GM19397 (cell line): Measurements from ENCODE around the gene ZBTB1.
"Not testable (repeated sequence)": the region's sequence is repeated elsewhere in the genome, so short reads cannot be mapped to it uniquely, and the experiment has no call there.

Experiments used
- ATAC-seq: cut with Tn5 transposase; IDR thresholded peaks from one replicate; pipeline ENCODE4 v1.9.1; 2021; ENCODE audit warnings: mild to moderate bottlenecking, moderate library complexity; ENCODE audit not compliant: unreplicated experiment

Gene ZBTB1

GRCh38 chr14:64522591-64523355, 18.2 kb downstream of the ZBTB1 start:
- no peak for ATAC-seq

DNA sequence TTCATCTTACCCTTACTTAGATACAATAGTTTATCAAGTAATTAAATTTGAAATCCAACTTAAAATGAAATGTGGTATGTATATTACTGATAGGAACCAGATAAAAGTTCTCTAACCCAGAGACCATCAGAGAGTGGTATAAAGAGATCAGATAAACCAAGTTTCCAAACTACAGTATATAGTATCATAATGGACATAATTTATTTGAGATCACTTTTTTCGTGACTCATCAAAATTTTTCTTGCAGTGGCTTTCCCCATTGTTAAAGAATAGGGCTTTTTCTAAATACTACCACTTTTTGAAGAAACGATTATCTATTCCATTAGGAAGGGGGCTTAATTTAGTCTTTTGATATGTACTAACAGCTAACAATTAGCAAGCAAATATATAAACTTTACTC, 20.8 kb downstream of the ZBTB1 start:
- no peak for ATAC-seq

DNA sequence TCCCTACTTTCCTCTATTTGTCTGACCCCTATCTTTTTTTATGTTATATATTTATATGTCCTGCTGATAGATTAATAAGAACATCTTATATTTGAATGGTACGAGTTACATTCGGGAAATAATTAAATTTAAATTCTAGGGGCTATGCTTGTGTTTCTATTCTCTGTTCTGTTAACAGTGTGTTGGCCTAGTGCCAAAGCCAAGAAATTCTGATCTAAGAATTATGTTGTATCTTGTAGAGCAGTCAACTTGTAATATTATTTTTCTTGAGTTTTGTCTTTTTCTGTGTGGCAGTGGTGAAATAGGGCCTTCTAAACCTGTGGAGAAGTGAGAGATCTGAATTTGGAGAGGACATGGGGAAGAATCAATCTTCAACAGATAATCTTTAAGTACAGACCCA, 27.0 kb downstream of the ZBTB1 start:
- no peak for ATAC-seq

GRCh38 chr14:64536488-64537245, 32.1 kb downstream of the ZBTB1 start:
- ATAC-seq, result no peak

GRCh38 chr14:64540208-64541202, 35.9 kb downstream of the ZBTB1 start, which contains the start of gene HSPA2:
Gene HSPA2 (plus strand): TSS chr14:64540741. CDS start chr14:64540850, 109 bp downstream.
- peak; percentile 96 for ATAC-seq

DNA sequence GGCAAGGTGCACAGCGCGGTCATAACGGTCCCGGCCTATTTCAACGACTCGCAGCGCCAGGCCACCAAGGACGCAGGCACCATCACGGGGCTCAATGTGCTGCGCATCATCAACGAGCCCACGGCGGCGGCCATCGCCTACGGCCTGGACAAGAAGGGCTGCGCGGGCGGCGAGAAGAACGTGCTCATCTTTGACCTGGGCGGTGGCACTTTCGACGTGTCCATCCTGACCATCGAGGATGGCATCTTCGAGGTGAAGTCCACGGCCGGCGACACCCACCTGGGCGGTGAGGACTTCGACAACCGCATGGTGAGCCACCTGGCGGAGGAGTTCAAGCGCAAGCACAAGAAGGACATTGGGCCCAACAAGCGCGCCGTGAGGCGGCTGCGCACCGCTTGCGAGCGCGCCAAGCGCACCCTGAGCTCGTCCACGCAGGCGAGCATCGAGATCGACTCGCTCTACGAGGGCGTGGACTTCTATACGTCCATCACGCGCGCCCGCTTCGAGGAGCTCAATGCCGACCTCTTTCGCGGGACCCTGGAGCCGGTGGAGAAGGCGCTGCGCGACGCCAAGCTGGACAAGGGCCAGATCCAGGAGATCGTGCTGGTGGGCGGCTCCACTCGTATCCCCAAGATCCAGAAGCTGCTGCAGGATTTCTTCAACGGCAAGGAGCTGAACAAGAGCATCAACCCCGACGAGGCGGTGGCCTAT, 36.8 kb downstream of the ZBTB1 start:
- no peak for ATAC-seq

- ATAC-seq, result no peak
These were observed 37.6 kb downstream of the ZBTB1 start for GRCh38 chr14:64541972-64542835.

DNA sequence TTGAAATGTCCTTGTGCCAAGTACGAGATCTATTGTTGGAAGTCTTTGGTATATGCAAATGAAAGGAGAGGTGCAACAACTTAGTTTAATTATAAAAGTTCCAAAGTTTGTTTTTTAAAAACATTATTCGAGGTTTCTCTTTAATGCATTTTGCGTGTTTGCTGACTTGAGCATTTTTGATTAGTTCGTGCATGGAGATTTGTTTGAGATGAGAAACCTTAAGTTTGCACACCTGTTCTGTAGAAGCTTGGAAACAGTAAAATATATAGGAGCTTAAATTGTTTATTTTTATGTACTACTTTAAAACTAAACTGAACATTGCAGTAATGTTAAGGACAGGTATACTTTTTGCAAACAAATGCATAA, 38.2 kb downstream of the ZBTB1 start:
- no peak for ATAC-seq

DNA sequence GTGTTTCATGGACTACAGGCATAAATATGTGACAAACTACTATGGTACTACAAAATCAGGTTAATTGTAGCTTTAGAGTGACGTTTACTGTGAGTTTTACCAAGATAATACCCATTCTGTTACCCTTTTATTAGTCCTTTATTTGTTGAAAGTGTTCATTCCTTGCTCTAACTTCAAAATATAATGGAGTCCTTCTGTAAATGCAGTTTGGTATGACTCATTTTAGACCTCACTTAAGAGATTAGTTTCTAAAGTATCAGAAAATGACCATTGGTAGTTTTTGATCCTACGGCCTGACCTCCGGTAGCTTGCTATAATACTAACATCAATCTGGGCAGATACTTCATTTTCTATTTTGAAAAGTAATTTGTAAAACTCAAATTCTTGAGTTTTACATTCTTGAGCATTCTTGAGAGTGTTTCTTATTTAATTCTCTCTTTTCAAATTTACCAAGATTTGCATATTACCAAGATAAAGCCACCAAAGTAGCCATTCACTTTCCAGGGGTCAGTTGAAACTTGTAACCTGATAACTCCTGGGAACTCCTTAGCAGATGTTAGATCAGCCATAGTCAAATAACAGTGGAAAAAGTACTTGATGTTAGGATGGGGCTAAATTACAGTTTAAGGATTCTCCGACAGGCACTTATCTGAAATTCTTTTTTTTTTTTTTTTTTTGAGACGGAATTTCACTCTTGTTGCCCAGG, 40.2 kb downstream of the ZBTB1 start:
- ATAC-seq, result no peak

DNA sequence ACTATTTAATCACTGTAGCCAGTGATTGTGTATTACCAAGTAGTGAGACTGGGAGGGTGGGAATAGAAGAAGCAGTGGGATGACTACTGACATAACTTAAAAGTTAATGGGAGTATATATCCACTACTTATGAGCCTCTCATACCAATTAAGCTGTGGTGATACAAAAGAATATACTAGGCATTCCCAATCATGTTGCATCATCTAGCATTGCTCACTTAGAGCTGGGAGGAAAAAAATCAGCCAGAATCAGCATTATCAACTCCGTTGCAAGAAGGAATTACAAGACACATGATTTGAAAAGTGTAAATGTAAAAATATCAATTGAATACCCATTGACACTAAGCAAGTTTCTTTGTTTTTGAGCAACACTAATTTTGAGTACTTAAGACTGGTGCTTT, 44.4 kb downstream of the ZBTB1 start:
- ATAC-seq, result no peak

DNA sequence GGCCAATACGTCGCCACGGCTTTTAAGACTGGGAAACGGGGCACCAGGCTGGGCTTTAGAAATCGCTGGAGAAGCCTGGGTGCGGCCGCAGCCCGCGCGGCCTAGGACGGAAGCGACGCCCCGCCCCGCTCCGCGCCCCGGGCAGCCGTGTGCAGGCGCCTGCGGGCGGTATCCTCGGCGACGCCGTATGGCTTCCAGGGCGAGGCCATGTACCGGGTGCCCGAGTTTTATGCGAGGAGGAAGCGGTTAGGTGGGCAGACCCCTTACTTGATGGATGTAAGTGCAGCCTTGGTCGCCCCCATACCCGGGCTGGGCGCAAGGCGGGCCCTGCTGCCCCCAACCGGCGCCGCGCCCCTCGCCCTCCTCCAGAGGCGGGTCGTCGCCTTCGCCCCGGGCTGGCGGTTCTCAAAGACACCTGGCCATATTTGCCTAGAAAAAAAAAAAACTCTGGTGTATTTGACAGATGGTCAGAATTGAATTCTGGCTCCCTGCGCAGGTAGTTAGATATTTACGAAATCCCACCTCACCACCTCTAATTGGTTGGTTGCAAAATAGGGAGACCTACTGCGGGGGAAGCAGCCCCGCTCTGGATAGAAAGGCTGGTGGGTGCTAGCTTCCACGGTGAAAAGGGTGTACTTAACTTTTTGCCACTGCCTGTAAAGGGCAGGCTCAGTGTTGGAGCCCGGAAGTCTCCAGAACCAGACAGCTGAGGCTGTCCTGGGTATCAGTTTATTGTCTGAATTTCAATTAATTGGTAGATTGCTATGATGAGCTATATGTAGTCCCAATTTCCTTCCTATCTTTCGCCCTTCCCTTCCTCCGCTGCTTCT, 45.4 kb downstream of the ZBTB1 start, which contains the start of gene PPP1R36:
Gene PPP1R36 (plus strand): TSS at position 171 of the 830 bp plus-strand sequence. CDS start 37 bp downstream, at position 208.
- ATAC-seq, result peak; percentile 55

DNA sequence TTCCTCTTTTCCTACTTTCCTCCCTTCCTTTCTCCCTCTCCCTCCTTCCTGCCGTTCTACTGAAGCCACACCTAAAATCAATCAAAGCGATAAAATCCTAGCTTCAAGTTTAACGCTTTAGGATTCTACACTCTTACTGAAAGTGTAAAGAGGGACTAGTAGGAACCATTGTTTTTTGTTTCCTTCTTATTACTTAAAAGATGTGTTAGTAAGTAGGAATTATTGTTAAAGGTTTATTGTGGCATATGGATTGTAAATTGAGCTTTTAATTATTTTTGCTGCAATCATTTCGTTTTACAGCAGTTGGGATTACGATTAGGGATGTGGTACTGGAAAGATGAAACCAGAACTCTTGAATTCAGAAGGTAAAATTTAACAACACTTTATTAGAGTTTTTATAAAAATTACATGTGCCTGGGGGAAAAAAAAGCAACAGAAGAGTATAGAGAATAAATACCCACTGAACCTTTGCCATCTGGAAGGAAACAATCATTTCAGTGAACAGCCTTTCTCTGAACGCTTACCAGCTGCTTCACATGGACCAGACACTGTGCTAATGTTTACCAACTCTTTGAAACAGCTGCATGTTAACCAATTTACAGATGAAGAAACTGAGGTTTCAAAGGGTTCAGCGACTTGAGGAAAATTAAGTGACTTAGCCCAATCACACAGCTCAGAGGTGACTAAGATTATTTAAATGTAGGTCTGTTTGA, 46.2 kb downstream of the ZBTB1 start:
- ATAC-seq, result no peak

- no peak for ATAC-seq
These were observed 50.0 kb downstream of the ZBTB1 start for GRCh38 chr14:64554556-64554955.

- no peak for ATAC-seq
These were observed 52.0 kb downstream of the ZBTB1 start for GRCh38 chr14:64556526-64556925.

- ATAC-seq, result not testable (repeated sequence)
These were observed 53.6 kb downstream of the ZBTB1 start for GRCh38 chr14:64558216-64558615.

- ATAC-seq, result no peak
These were observed 57.1 kb downstream of the ZBTB1 start for GRCh38 chr14:64561631-64562030.

- no peak for ATAC-seq
These were observed 57.9 kb downstream of the ZBTB1 start for GRCh38 chr14:64562436-64562835.
